Hepatocyte (in vitro differentiated cells): Measurements from ENCODE around the gene RPH3AL.

Experiments used
- EZH2 ChIP-seq: fragments of 200-600 bp; sonication (generic); IDR thresholded peaks from 2 replicates; pipeline ENCODE4 v1.6.1; 2016; ENCODE audit warnings: antibody characterized with exemption, mild to moderate bottlenecking, borderline replicate concordance
- TF ChIP-seq, protein P1 (sequence below): fragments of 200-600 bp; sonication (generic); IDR thresholded peaks from 2 replicates; pipeline ENCODE4 v1.5.1; 2016; ENCODE audit warnings: antibody characterized with exemption, mild to moderate bottlenecking; ENCODE audit not compliant: poor library complexity

DNA sequence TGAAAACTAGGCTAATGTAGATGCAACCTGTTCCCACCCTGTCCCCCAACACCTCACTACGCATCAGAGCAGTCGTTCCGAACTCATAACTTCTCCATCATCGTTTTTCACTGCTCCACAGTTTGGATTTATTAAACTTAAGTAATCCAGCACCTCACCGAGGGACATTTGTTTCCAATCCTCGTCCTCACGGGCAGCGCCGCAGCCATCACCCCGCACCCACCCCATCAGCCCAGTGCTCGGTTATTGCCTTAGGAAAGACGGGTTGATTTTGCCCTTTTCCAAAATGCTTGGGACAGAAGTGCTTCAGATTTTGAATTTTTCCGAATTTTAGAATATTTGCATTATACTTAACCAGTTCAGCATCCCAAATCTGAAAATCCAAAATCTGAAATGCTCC is 100.2 kb downstream of the RPH3AL start:
- TF ChIP-seq, protein P1, sequence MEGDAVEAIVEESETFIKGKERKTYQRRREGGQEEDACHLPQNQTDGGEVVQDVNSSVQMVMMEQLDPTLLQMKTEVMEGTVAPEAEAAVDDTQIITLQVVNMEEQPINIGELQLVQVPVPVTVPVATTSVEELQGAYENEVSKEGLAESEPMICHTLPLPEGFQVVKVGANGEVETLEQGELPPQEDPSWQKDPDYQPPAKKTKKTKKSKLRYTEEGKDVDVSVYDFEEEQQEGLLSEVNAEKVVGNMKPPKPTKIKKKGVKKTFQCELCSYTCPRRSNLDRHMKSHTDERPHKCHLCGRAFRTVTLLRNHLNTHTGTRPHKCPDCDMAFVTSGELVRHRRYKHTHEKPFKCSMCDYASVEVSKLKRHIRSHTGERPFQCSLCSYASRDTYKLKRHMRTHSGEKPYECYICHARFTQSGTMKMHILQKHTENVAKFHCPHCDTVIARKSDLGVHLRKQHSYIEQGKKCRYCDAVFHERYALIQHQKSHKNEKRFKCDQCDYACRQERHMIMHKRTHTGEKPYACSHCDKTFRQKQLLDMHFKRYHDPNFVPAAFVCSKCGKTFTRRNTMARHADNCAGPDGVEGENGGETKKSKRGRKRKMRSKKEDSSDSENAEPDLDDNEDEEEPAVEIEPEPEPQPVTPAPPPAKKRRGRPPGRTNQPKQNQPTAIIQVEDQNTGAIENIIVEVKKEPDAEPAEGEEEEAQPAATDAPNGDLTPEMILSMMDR: no peak
- no peak for TF ChIP-seq EZH2
